GM19455 (cell line): ENCODE data around the gene PREB.

Source experiments
- ATAC-seq: cut with Tn5 transposase; IDR thresholded peaks from one replicate; pipeline ENCODE4 v1.9.1; 2021; ENCODE audit not compliant: unreplicated experiment

Gene PREB

DNA sequence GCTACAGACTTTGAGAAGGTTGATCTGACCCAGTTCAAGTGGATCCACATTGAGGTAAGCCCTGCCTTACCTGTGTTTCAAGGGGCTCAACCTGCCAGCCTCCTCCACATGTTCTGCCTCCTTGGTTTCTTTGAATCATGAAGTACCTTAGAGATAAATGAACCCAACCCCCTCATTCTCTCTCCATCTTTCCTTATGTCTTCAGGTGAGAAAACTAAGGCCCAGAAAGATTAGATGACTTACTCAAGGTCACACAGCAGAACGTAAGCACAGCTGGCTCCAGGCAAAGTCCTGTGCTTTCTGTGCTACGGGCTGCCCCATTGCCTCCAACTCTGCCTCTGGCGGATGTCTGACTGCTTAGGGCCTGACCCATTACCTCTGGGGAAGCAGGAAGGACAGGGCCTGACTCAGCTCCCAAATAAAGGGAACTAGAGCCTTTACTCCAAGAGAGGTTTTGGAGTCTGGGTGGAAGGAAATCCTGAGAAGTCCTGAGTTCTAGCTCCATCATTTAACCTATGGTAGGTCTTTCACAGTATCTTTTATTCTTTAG is 37.6 kb downstream of the PREB start:
- ATAC-seq: no peak

DNA sequence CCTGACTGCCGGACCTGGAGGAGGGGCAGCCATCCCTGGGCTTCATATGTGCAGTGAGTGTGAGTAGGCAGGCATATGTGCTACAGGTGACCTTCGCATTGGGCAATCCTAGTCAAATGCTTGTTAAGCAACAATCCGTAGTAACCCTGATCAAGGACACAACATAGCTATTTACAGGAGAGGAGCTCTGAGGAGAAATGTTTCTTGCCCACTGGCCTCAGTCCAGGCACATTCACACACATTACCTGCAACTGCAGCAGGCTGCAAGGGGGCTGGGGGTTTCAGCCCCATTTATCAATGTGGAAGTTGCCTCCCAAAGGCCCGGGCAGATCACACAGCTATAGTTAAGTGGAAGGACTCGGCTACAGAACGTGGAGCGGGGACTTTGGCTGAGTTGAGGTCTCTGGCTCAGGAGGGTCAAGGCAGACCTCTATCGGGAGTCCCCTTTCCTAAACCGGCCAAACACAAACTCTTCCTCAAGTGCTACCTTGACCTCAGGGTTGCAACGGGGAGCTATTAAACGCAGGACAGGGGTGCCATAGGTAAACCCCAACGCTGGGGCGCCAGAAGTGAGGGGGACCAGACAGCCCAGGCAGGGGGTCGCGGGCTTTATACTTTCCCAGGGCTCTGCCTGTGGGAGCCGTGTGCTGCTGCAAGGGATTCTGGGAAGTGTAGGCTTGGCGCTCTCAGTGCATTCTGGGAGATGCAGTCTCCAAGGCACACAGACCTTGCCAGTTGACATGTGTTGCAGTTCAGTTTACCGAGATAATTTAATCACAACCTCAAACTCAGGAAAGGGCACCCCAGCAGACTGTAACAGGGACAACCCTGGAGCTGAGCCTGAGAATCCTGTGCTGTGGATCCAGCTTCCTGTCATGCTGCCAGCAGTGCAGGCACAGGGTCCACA is 38.4 kb downstream of the PREB start:
- no peak for ATAC-seq

DNA sequence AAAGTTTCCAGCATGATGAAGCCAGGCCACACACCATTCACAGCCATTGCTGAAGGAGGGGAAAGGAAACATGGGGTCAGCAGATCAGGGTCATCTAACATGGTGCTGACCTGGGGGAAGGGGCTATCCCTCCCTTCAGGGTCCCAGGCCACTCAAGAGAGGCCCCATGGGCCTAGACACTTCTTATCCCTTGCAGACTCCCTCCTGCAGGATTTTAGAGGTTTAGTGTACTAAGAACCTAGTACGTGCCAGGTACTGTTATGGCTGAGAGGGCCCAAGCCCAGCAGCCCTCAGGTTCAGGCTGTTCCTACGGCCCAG is 39.0 kb downstream of the PREB start:
- no peak for ATAC-seq

DNA sequence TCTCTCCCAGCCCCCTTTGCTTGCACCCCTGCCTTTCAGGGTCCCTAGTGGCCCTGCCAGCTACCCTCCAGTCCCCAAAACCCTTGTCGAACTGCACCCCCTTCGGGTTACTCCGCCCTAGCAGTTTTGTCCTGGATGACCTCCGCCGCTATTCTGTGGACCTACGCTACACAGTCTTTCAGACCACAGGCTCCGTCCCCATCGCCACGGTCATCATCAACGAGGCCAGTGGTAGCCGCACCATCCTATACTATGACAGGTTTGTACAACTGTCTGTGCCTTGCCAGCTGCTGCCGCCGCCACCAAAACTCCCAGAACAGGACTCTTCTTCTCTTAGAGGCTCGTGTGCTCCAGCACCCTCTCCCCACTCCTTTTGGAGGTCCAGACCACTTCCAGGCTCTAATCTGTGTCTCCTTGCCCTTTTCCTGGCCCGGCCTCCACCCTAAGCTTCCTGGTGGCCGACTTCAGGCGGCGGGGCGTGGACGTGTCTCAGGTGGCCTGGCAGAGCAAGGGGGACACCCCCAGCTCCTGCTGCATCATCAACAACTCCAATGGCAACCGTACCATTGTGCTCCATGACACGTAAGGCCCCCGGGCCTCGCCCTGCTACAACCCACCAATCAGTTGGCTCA is 40.0 kb downstream of the PREB start:
- no peak for ATAC-seq

DNA sequence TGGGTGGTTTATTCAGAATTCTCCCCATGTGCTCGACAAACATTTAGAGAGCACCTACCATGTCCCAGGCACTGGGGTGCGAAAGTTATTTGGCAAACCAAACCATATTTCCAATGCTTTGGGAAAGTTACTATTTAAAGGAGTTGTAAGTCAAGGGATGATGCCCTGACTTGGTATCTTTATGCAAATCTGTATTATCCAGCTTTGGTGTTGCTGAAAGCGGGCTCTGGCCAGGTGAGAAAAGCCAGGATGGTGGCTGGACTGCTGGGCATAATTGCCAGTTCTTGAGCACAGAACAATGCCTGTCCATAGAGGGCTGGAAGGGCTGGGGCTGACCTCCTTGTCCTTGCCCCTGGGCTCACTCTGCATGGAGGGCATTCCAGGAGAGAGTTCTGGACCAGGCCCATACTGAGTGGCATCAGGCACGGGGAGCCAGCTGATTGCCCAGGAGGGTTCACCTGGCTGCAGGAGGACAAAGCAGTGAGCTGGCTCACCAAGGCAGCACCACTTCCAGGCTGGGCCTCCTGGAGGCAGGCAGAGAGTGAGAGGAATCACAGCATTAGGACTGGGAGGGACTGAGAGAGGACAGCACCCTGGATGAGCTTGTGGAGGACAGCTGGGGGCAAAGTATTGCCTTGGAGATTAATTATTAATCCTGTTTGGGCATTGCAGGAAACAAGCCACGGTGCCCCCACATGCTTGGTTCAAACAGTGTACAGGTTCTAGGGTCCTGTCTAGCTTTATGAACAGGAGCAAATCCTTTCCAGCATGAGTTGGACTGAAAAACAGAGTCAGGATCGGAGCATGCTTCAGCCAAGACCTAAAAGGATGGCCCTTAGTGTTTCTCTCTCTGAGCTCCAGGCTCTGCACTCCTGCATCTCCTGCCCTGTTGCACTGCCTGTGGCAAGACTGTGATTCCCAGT is 40.7 kb downstream of the PREB start:
- no peak for ATAC-seq

DNA sequence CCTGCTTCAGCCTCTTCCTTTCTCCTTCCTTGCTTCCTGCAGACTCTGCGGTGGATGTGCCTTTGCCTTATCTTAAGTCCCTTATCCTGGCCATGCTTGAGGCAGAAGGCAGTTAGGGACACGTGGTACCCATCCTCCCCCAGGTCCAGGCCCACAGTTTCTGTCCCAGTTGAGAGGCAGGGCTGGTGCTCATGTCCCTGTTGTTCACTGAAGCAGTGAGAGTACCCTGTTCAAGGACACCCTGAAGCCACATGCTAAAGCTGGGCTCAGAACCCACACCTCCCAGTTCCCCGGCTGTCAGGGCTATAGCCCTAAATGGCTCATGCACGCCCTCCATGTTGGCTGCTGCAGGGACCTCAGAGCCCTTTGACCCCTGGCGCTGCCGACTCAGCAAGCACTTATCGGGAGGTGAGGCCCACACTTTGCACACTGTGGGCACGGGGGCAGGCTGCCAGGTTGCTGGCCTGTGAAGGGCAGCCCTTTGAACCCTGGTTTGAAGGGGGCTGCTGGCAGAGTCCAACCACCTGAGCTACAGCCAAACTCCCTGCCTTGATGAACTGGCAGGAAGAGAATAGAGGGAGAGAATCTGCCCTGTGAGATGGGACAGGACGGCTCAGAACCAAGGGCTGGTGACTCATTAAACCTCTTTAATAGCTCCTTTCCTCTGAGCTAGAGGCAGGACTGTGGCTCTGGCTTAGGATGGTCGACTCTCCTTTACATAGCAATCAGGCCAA is 41.6 kb downstream of the PREB start:
- no peak for ATAC-seq

DNA sequence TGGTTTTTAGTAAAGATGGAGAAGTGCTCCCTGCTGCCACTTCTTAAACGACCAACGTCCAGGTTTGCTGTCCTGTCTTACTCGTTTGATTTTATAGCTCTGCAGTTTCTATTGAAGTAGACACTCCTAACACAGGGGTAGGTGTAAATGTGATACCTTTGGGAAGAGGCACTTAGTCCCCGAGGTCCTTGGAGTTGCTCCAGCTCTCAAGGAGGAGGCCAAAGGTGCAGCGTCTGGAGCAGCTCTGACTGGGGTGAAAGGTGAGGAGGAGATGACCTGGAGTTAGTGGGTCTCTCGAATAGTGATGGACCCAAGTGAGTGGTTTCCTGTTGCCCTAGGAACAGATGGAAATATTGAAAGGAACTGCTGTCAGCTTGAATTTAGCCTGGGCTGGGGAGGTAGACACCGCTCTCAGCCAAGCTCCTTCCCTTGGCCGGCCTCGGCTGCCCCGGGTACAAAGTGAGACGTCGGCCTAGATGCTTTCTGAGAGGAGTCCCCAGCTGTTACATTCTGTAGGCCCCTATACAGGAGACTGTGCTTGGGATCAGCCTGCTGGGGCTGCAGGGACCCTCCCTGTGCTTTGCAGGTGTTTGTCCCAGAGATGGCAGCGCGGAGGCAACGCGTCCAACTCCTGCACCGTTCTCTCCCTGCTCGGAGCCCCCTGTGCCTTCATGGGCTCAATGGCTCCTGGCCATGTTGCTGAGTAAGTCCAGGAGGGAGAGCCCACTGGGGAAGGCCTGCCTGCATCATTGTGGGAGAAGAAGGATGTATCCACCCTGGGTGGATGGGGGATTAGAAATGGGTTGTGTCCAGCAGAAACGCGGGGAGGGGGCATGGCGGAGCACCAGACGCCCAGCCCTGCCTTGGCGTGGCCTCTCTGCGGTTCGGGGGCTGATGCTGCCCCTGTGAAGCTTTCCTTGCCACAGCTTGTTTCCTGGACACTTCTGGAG is 42.4 kb downstream of the PREB start:
- ATAC-seq: no peak

DNA sequence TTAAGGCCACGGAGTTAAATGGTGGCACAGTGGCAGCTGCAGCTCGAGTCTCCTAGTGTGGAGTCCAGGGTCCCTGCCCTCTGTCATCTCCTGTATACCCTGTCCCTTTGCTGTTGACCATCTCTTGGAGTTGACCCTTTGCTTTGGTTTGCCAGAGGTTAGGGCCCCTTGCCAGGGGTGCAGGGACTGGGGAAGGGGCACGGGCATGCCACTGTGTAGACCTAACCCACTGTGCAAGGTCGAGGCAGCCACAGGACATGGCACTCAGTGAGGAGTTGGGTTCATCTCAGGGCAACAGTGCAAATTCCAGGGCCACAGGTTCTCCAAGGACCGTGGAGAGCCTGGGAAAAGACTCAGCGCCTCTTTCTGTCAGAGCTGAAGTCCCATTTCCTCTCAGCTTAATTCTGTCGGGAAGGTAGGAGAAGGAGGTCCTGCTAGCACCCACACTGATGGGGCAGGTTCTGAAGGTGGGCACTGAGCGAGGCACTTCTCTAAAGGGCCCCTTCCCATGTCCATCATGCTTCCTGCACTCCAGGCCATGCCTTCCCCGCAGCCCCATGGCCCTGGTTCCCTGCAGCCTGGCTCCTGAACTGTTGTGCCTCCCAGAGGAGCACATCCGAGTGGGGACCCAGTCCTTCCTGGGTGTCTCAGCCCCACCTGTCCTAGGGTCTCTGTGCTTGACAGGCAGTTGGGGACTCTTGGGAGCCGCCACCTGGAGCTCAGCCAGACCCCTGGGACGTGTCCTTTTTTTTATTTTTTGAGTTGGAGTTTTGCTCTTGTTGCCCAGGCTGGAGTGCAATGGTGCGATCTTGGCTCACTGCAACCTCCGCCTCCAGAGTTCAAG is 45.1 kb downstream of the PREB start:
- no peak for ATAC-seq

DNA sequence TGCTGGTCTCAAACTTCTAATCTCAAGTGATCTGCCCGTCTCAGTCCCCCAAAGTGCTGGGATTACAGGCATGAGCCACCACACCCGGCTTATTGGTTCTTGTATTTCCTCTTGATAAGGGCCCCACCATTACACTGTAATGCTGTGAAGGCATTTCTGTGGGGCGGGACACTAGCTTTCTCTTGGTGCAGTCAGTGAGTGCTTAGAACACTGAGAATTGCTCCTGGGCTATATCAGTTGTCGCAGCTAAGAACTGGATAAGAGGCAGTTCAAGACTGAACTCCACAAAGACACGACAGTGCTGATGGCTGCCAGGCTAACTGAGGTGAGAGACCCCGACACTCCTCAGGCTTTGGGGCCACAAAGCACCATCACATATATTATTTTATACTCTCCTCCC is 45.8 kb downstream of the PREB start:
- no peak for ATAC-seq

DNA sequence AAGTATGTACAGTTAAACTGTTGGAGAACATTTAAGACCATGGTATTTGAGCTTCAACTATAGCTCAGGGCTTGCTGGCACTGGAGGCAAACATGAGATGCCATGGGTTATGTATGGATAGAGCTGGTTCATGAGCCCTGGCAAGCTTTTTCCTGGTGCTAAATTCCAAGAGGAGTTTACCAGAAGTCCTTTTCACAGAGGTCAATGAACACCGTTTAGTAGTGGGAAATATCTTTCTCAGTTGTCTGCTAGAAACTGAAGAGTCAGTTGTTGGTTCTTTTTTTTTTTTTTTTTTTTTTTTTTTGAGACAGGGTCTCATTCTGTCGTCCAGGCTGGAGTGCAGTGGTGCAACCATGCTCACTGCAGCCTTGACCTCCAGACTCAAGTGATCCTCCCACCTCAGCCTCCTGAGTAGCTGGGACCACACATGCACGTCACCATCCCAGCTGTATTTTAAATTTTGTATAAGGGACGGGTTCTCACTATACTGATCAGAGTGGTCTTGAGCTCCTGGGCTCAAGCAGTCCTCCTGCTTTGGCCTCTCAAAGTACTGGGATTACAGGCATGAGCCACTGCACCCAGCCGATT is 46.5 kb downstream of the PREB start:
- ATAC-seq: no peak

DNA sequence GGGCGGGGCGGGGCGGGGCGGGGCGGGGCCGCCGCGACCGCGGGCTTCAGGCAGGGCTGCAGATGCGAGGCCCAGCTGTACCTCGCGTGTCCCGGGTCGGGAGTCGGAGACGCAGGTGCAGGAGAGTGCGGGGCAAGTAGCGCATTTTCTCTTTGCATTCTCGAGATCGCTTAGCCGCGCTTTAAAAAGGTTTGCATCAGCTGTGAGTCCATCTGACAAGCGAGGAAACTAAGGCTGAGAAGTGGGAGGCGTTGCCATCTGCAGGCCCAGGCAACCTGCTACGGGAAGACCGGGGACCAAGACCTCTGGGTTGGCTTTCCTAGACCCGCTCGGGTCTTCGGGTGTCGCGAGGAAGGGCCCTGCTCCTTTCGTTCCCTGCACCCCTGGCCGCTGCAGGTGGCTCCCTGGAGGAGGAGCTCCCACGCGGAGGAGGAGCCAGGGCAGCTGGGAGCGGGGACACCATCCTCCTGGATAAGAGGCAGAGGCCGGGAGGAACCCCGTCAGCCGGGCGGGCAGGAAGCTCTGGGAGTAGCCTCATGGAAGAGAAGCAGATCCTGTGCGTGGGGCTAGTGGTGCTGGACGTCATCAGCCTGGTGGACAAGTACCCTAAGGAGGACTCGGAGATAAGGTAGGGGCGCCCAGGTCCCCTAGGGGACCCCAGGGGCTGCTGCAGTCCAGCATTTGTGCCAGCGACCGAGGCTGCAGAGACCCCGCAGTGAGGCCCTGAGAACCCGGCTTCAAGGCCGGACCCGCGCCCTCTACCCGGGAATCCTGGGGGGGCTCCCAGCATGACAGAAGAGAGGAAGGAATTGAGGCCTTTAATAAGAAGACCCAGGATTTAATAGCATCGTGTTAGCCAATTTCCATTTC is 47.5 kb downstream of the PREB start, which contains the start of gene KHK:
Gene KHK (plus strand): TSS at position 49 of the 870 bp plus-strand sequence. CDS start 488 bp downstream, at position 537.
- peak; percentile 24 for ATAC-seq

DNA sequence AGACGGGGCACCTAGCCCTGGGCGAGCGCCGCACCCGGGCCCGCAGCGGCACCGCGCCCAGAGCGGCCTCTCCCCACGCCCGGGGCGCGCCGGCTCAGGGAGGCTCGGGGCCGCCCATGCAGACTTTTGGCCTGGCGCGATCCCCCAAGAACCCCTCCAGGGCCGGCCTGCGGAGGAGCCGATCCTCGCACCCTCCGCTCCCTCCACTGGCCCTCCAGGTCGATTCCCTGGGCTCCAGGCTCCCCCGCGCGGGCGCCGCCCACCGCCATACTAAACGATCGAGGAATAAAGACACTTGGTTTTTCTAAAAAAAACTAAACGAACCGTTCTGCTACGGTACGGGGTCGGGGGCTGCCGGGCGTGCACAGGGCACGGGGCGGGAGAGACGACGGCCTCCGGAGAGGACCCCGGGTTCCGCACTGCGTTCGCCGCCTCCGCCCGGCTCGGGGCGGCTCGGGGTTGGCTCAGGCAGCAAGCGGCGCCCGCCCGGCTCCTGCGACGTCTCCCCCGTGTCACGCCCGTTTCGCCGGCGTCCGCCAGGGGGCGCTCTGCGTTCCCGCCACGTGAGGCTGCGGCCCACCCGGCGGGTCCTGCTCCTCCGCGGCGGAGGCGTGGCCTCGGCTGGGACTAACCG is 48.2 kb downstream of the PREB start:
- peak; percentile 77 for ATAC-seq

DNA sequence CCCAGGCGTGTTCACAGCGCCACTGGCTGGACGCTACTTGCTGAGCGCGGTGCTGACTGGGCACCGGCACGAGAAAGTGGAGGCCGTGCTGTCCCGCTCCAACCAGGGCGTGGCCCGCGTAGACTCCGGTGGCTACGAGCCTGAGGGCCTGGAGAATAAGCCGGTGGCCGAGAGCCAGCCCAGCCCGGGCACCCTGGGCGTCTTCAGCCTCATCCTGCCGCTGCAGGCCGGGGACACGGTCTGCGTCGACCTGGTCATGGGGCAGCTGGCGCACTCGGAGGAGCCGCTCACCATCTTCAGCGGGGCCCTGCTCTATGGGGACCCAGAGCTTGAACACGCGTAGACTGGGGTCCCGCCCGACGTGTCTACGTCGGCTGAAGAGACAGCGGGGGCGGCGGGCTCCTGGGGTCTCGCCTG is 48.8 kb downstream of the PREB start:
- ATAC-seq: peak; percentile 1

DNA sequence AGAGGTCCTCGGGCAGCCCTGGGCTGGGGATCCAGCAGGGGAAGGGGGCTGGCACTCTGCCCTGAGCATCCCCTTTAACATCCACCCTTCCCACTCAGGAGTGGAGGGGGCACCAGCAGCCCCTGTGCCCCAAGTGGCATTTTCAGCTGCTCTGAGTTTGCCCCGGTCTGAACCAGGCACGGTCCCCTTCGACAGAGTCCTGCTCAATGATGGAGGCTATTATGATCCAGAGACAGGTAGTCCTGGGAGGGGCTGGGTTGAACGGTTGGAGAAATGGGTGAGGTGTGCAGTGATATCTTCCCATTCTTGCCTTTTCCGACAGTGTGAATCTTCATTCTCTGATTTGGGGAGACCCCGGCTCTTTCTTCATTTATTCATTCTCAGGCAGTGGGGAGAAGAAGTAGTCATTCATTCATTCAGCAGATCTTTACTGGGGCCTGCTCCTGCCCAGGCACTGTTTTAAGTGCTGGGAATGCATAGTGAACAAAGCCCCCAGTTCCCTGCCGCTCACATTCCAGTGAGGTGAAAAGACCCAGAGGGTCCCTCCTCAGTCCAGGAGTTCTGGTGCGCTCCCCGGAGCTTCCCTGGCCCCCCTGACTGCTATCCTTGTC is 49.3 kb downstream of the PREB start:
- no peak for ATAC-seq

DNA sequence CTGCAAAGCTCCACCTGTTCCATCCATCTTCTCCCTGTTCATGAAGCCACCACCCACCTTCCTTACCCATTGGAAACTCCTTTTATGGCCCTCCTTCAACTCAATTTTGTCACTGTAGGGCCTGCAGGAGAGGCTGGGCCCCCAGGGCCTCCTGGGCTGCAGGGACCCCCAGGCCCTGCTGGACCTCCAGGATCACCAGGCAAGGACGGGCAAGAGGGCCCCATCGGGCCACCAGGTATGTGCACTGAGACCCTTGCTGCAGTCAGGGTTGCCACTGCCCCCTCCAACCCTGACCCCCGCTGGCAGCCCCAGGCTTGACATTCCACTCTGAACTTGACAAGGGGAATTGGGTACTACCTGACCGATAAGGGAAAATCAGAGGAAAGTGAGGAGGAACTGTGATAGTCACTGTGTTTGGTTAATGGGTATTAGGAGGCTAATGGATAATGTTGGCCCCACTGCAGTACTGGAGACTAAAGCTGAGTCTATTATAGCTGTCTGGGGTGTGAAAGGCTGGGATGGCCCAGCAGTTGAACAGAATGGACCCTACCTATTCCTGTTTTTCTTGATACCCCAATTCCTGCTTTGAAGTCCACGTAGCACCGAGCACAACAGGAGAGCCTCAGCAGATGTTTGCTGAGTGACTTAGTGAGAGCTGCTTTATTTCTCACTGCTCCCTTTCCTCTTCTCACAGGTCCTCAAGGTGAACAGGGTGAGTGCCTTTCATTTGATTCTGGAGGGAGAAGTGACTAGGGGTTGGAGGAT is 50.0 kb downstream of the PREB start:
- ATAC-seq: no peak
